Muscle layer of duodenum (tissue), 2 donors: Measurements from ENCODE around the gene CTIF.

Experiments
- H3K27ac ChIP-seq: one replicate; pipeline ENCODE4 v1.7.0; 2013; ENCODE audit warnings: mild to moderate bottlenecking, low read length
- H3K27me3 ChIP-seq: one replicate; pipeline ENCODE4 v1.7.0; 2013; ENCODE audit warnings: low read depth, mild to moderate bottlenecking, control low read depth, low read length
- H3K36me3 ChIP-seq, 2 donors: one replicate each; pipeline ENCODE4 v1.7.0; 2013; ENCODE audit warnings: low read length in 2 of 2, control low read depth in 1 of 2, mild to moderate bottlenecking in 1 of 2; ENCODE audit not compliant: insufficient read depth in 2 of 2, control insufficient read depth in 1 of 2
- H3K4me1 ChIP-seq, 2 donors: one replicate each; pipeline ENCODE4 v1.7.0; 2013; ENCODE audit warnings: low read length in 2 of 2, mild to moderate bottlenecking in 2 of 2, control low read depth in 1 of 2, moderate library complexity in 1 of 2; ENCODE audit not compliant: insufficient read depth in 2 of 2, control insufficient read depth in 1 of 2
- H3K4me3 ChIP-seq, 2 donors: one replicate each; pipeline ENCODE4 v1.7.0; 2013; ENCODE audit warnings: low read length in 2 of 2, low read depth in 1 of 2, mild to moderate bottlenecking in 1 of 2
- H3K9me3 ChIP-seq, 2 donors: one replicate each; pipeline ENCODE4 v1.7.0; 2013; ENCODE audit warnings: low read length in 2 of 2, control low read depth in 1 of 2, mild to moderate bottlenecking in 1 of 2; ENCODE audit not compliant: control insufficient read depth in 1 of 2
- donor health status: healthy.

CTIF gene

GRCh38 chr18:48624856-48625255, 86.0 kb downstream of the CTIF start:
- H3K4me3 ChIP-seq, result no peak overlapping the region
- H3K27me3 ChIP-seq, result no peaks in the 10 kb centered on the region
- H3K4me1 ChIP-seq, result peaks cover 0 to 8% of the 10 kb centered on the region in 2 donors
- no peaks in the 10 kb centered on the region for H3K9me3 ChIP-seq
- H3K36me3 ChIP-seq, result peaks cover 0 to 14% of the 10 kb centered on the region in 2 donors
- no peak overlapping the region for H3K27ac ChIP-seq

- Histone ChIP-seq H3K4me3 (no peak overlapping the region), H3K27me3 (no peaks in the 10 kb centered on the region), H3K36me3 (peaks cover 0 to 5% of the 10 kb centered on the region in 2 donors), H3K9me3 (no peaks in the 10 kb centered on the region), H3K4me1 (peaks cover 0 to 8% of the 10 kb centered on the region in 2 donors), H3K27ac (no peak overlapping the region)
Observed at GRCh38 chr18:48627216-48627615, 88.4 kb downstream of the CTIF start.

- H3K36me3 ChIP-seq, result peaks cover 0 to 5% of the 10 kb centered on the region in 2 donors
- no peak overlapping the region for H3K4me3 ChIP-seq
- no peak overlapping the region for H3K27ac ChIP-seq
- no peaks in the 10 kb centered on the region for H3K27me3 ChIP-seq
- peaks cover 0 to 3% of the 10 kb centered on the region in 2 donors for H3K4me1 ChIP-seq
- no peaks in the 10 kb centered on the region for H3K9me3 ChIP-seq
Observed at GRCh38 chr18:48629730-48630324, 91.0 kb downstream of the CTIF start.

GRCh38 chr18:48631851-48632250, 93.0 kb downstream of the CTIF start:
- Histone ChIP-seq H3K4me1 (peaks cover 0 to 3% of the 10 kb centered on the region in 2 donors), H3K9me3 (no peaks in the 10 kb centered on the region), H3K27ac (no peak overlapping the region), H3K36me3 (peaks cover 0 to 5% of the 10 kb centered on the region in 2 donors), H3K4me3 (no peak overlapping the region), H3K27me3 (no peaks in the 10 kb centered on the region)

- Histone ChIP-seq H3K27ac (no peak overlapping the region), H3K36me3 (peaks cover 0 to 14% of the 10 kb centered on the region in 2 donors), H3K4me1 (peaks cover 0 to 3% of the 10 kb centered on the region in 2 donors), H3K4me3 (no peak overlapping the region), H3K9me3 (no peaks in the 10 kb centered on the region), H3K27me3 (no peaks in the 10 kb centered on the region)
Observed at GRCh38 chr18:48632676-48633257, 93.9 kb downstream of the CTIF start.

- Histone ChIP-seq H3K4me1 (no peaks in the 10 kb centered on the region), H3K4me3 (no peak overlapping the region), H3K27ac (no peak overlapping the region), H3K36me3 (peaks cover 0 to 18% of the 10 kb centered on the region in 2 donors), H3K27me3 (no peaks in the 10 kb centered on the region), H3K9me3 (no peaks in the 10 kb centered on the region)
Observed at GRCh38 chr18:48634491-48634890, 95.7 kb downstream of the CTIF start.

- peaks cover 0 to 18% of the 10 kb centered on the region in 2 donors for H3K36me3 ChIP-seq
- no peak overlapping the region for H3K27ac ChIP-seq
- H3K4me1 ChIP-seq, result no peaks in the 10 kb centered on the region
- H3K4me3 ChIP-seq, result no peak overlapping the region
- no peaks in the 10 kb centered on the region for H3K9me3 ChIP-seq
- H3K27me3 ChIP-seq, result no peaks in the 10 kb centered on the region
Observed at GRCh38 chr18:48634975-48635374, 96.1 kb downstream of the CTIF start.

- no peaks in the 10 kb centered on the region for H3K9me3 ChIP-seq
- no peaks in the 10 kb centered on the region for H3K27me3 ChIP-seq
- no peaks in the 10 kb centered on the region for H3K4me1 ChIP-seq
- peaks cover 0 to 18% of the 10 kb centered on the region in 2 donors for H3K36me3 ChIP-seq
- no peak overlapping the region for H3K27ac ChIP-seq
- no peak overlapping the region for H3K4me3 ChIP-seq
Observed at GRCh38 chr18:48635806-48636205, 97.0 kb downstream of the CTIF start.

GRCh38 chr18:48636436-48636835, 97.6 kb downstream of the CTIF start:
- no peaks in the 10 kb centered on the region for H3K27me3 ChIP-seq
- no peaks in the 10 kb centered on the region for H3K4me1 ChIP-seq
- peaks cover 0 to 18% of the 10 kb centered on the region in 2 donors for H3K36me3 ChIP-seq
- H3K9me3 ChIP-seq, result no peaks in the 10 kb centered on the region
- no peak overlapping the region for H3K27ac ChIP-seq
- H3K4me3 ChIP-seq, result no peak overlapping the region

GRCh38 chr18:48637081-48637990, 98.5 kb downstream of the CTIF start:
- Histone ChIP-seq H3K4me1 (no peaks in the 10 kb centered on the region), H3K4me3 (no peak overlapping the region), H3K27me3 (no peaks in the 10 kb centered on the region), H3K36me3 (peaks cover 0 to 13% of the 10 kb centered on the region in 2 donors), H3K27ac (no peak overlapping the region), H3K9me3 (no peaks in the 10 kb centered on the region)

- H3K36me3 ChIP-seq, result peaks cover 0 to 13% of the 10 kb centered on the region in 2 donors
- no peaks in the 10 kb centered on the region for H3K4me1 ChIP-seq
- no peak overlapping the region for H3K4me3 ChIP-seq
- no peak overlapping the region for H3K27ac ChIP-seq
- no peaks in the 10 kb centered on the region for H3K9me3 ChIP-seq
- H3K27me3 ChIP-seq, result no peaks in the 10 kb centered on the region
Observed at GRCh38 chr18:48638451-48638850, 99.6 kb downstream of the CTIF start.
